HL-60 (cell line): ENCODE data around the gene RNU6-9.

Source experiments
- POLR2AphosphoS5 ChIP-seq: IDR thresholded peaks from 2 replicates; pipeline ENCODE4 v1.6.1; 2012; ENCODE audit warnings: low read depth
- TF ChIP-seq, protein P1 (sequence below): IDR thresholded peaks from one replicate; pipeline ENCODE4 v1.5.1; 2011; ENCODE audit warnings: low read length, control low read depth, inconsistent platforms; ENCODE audit not compliant: insufficient read depth

DNA sequence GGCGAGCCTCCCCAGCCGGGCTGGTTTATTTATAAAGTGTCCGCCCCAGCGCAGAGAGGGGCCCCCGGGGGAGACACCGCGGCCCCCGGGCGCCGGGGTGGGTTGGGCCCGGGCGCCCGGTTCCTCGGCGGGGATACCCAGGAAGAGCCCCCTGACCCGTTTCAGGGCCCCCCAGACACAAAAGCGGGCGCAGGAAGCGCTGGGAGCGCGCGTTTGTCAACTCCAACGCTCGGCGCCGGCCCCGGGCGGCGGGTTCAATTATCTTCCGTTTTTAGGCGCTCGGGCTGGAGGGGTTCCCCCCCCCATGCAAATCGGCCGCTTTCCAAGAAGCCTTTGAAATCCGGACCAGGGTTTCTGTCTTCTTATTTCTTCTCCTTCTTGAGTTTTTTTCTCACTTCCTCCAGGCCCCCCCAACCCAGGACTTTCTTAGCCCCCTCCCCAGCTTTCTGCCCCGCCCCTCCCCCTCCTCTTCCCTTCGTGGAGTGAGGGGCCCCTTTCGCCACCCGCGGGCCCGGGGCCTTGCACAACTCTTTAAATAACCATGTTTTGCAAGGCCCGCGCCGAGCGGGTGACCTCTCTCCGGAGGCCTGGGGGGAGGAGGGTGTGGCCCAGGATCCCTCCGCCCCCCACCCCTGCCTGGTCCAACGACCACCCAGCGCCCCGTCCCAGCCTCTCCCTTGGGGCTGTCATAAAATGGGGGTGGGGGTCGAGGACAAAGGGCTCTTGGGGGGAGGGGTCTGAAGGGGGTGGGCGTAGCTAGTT, 33.5 kb downstream of the RNU6-9 start:
- TF ChIP-seq, protein P1, sequence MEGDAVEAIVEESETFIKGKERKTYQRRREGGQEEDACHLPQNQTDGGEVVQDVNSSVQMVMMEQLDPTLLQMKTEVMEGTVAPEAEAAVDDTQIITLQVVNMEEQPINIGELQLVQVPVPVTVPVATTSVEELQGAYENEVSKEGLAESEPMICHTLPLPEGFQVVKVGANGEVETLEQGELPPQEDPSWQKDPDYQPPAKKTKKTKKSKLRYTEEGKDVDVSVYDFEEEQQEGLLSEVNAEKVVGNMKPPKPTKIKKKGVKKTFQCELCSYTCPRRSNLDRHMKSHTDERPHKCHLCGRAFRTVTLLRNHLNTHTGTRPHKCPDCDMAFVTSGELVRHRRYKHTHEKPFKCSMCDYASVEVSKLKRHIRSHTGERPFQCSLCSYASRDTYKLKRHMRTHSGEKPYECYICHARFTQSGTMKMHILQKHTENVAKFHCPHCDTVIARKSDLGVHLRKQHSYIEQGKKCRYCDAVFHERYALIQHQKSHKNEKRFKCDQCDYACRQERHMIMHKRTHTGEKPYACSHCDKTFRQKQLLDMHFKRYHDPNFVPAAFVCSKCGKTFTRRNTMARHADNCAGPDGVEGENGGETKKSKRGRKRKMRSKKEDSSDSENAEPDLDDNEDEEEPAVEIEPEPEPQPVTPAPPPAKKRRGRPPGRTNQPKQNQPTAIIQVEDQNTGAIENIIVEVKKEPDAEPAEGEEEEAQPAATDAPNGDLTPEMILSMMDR: no peak
- peak; percentile 35; the same call in 1 of the 2 replicates for TF ChIP-seq POLR2AphosphoS5
